ENCODE measurements around the gene TET3. TPM values are rescaled to one million over a fixed set of nuclear protein-coding genes. Genes with fewer than 3 reads are reported as not detected.

TET3 gene
- total and polyA plus RNA-seq, 2 experiments from 2014 or later = 3.6 to 19.9 TPM

- Mint-ChIP-seq H3K4me3 (no peak overlapping the region), H3K27ac (no peak overlapping the region), H3K4me1 (no peaks in the 10 kb centered on the region), H3K36me3 (ENCODE audit: low read depth) (peaks cover 50% of the 10 kb centered on the region), H3K27me3 (ENCODE audit: insufficient read depth, low read depth, poor library complexity) (no peaks in the 10 kb centered on the region), H3K9me3 (no peaks in the 10 kb centered on the region)
- Histone ChIP-seq H3K79me2 (replicated peaks; ENCODE audit: insufficient read depth) (peaks cover 52% of the 10 kb centered on the region), H2AFZ (no peak overlapping the region), H3K4me3 (no peak overlapping the region), H3K27me3 (ENCODE audit: insufficient read depth) (no peaks in the 10 kb centered on the region), H3K9me2 (ENCODE audit: insufficient read depth) (no peaks in the 10 kb centered on the region), H3K4me1 (ENCODE audit: insufficient read depth) (no peaks in the 10 kb centered on the region), H4K20me1 (replicated peaks; ENCODE audit: insufficient read depth) (peaks cover 32% of the 10 kb centered on the region), H3F3A (replicated peaks; ENCODE audit: low read depth) (no peaks in the 10 kb centered on the region), H3K36me3 (ENCODE audit: insufficient read depth) (peaks cover 40% of the 10 kb centered on the region), H3K27ac (ENCODE audit: low read depth) (no peak overlapping the region), H3K4me2 (no peak overlapping the region)
- no peak for DNase-seq (ENCODE audit: low spot score)
- no peak for TF ChIP-seq CREB1 (CRISPR knock-in tag; IDR thresholded peaks at IDR 0.05; ENCODE audit: low read depth)
- no peak for TF ChIP-seq REST (IDR thresholded peaks at IDR 0.05; ENCODE audit: unreplicated experiment)
- no peak for TF ChIP-seq EZH2phosphoT487 (IDR thresholded peaks at IDR 0.05; ENCODE audit: unreplicated experiment)
- no peak for TF ChIP-seq ZNF462 (CRISPR knock-in tag; IDR thresholded peaks at IDR 0.05)
- no peak for TF ChIP-seq JUNB (IDR thresholded peaks at IDR 0.05; ENCODE audit: unreplicated experiment)
- no peak for TF ChIP-seq STAT1 (IDR thresholded peaks at IDR 0.05; ENCODE audit: unreplicated experiment)
- no peak for TF ChIP-seq NANOG (IDR thresholded peaks at IDR 0.05; ENCODE audit: borderline replicate concordance)
- TF ChIP-seq POLR2AphosphoS5 (IDR thresholded peaks at IDR 0.05; ENCODE audit: low read depth) = no peak
- no peak for TF ChIP-seq CTCF (conservative IDR thresholded peaks at IDR 0.05; ENCODE audit: low read depth in 2 of 2)
- TF ChIP-seq ZNF331 (CRISPR knock-in tag; IDR thresholded peaks at IDR 0.05; ENCODE audit: low read depth) = no peak
- TF ChIP-seq ETS1 (IDR thresholded peaks at IDR 0.05) = no peak
- no peak for TF ChIP-seq EZH2 (IDR thresholded peaks at IDR 0.05; ENCODE audit: low read depth, unreplicated experiment)
- no peak for TF ChIP-seq ZNF114 (CRISPR knock-in tag; IDR thresholded peaks at IDR 0.05)
- ATAC-seq = no peak
Observed at GRCh38 chr2:73946666-73947065, 38.0 kb upstream of the TET3 start.
